GM12872 (cell line): ENCODE measurements around the gene ATXN7L1.

ENCODE experiments used
- TF ChIP-seq, protein P1 (sequence below): IDR thresholded peaks from 3 replicates; pipeline ENCODE4 v1.5.1; 2011; ENCODE audit warnings: low read depth, mild to moderate bottlenecking, low read length, moderate library complexity; ENCODE audit not compliant: insufficient read depth

Gene ATXN7L1

DNA sequence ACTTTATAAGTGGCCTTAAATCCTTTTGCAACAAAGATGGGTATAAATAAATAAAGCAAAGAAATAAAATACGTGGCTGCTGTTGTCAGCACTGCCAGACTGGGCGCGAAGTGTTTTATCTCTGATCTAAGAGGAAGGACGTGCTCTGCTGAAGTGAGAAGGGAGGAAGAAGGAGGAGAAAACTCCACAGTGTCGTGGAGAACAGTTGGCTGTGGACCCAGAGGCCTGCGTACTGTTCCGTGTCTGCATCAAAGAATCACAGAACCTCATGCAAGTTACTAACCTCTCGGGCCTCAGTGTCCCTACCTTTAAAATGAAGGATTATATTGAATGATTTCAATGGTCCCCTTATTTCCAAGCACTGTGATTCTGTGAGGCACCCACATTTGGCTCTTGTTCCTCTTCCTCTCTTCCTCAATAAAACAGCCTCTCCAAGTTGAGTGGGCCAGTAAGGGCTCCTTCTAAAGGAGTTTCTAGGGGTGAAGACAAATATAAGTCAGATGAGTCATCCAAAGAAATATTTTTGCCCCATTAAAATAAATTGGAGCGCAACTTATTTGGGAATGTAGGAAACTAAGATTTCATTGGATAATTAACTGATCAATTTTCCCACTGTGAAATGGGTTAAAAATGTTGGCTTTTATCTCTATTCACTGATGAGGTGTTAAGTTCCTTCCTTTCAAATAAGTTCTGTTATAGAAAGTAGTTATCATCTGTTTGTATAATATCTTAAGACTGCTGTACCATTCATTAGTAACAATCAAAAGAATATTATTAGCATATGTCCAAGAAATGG lies 168.2 kb downstream of the ATXN7L1 start:
- TF ChIP-seq, protein P1, sequence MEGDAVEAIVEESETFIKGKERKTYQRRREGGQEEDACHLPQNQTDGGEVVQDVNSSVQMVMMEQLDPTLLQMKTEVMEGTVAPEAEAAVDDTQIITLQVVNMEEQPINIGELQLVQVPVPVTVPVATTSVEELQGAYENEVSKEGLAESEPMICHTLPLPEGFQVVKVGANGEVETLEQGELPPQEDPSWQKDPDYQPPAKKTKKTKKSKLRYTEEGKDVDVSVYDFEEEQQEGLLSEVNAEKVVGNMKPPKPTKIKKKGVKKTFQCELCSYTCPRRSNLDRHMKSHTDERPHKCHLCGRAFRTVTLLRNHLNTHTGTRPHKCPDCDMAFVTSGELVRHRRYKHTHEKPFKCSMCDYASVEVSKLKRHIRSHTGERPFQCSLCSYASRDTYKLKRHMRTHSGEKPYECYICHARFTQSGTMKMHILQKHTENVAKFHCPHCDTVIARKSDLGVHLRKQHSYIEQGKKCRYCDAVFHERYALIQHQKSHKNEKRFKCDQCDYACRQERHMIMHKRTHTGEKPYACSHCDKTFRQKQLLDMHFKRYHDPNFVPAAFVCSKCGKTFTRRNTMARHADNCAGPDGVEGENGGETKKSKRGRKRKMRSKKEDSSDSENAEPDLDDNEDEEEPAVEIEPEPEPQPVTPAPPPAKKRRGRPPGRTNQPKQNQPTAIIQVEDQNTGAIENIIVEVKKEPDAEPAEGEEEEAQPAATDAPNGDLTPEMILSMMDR = no peak

DNA sequence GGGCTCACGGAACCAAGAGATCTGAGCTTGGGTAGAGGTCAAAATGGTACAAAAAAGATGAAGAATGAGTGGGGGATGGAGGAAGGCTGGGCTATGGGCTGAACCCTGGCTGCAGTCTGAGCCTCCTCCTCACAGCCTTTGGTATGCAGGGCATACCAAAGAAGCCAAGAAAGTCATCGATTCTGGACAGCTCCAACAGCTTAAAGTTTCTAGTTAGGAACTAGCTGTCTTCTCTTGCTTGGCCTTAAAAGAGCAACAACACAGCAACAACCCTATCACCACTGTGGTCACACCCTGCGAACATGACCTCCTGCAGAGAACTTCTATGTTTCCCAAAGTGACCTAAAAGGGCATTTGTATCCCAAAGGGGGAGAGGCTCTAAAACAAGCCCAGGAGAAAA lies 169.0 kb downstream of the ATXN7L1 start:
- TF ChIP-seq, protein P1 = no peak

DNA sequence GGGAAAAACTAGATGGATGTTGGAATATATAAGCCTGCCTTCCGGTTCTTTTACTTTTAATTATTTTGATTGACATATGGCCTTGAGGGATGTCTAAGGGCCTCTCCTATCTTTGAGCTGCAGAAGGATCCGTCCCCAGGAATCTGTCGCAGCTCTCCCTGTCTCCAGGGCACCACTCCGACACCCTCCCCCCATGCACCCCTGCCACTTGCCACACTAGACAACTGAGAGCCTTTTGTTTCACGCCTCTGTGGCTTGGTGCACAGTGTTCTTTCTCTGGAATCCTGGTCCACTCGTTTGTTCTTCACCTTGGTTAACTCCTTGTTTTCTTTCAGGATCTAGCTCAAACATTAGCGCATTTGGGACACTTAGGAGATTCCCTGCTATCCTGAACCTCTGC lies 171.0 kb downstream of the ATXN7L1 start:
- TF ChIP-seq, protein P1 = no peak

DNA sequence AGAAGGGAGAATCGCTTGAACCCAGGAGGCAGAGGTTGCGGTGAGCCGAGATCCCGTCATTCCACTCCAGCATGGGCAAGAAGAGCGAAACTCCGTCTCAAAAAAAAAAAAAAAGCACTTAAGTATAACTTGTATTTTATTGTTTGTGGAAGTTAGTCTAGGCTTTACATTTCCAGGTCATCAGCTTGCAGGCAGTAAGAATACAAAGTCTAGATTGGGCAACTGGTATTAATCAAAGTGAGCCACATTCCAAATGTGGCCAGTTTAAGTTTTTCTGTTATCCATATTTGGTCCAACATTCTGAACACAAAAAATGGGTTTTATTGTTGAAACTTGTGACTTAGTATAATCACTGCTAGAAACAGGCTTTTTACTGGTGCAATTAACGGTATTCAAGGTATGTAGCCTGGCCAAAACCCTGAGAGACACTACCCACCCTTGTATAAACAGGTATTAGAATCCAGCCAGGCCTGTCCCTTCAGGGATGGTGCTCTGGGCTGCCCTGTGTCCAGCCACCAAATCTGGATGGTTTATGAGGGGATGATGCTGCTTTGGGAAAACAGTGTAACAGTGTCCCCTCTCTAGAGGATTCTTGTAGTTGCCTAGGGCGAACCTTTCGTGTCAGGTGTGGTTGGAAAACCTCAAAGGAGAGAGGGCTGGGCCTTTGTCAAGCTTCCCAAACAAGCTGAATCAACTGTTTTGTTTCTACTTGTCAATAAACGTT lies 173.0 kb downstream of the ATXN7L1 start:
- TF ChIP-seq, protein P1 = no peak

DNA sequence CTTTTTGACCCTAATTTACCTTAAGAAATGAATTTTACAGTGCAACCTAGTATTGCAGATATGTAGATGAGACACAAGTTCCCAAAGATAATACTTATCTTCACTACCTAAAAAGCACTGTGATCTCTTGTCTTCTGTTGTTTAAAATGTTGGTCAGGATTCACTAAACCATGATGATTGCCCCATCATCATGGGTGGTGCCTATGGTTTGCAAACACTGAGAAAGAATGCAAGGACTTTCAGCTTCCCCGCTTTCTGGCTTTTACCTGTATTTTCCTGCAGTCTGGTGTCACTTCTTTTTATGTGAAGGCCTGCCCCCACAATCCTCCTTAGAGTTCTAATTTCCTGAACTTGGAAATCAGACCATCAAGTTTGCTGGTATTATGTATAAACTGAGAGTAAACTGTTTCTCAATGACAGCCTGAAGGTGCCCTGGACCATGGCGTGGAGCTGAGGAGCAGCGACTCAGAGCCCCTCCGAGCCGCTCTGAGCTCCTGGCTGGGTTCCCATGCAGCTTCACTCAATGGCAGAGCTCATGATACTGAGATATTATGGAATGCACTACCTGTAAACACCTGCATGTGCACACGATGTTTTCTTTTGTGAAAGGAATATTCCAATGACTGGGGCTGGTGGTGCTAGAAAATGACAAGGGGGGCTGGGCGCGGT lies 176.7 kb downstream of the ATXN7L1 start:
- TF ChIP-seq, protein P1 = no peak

DNA sequence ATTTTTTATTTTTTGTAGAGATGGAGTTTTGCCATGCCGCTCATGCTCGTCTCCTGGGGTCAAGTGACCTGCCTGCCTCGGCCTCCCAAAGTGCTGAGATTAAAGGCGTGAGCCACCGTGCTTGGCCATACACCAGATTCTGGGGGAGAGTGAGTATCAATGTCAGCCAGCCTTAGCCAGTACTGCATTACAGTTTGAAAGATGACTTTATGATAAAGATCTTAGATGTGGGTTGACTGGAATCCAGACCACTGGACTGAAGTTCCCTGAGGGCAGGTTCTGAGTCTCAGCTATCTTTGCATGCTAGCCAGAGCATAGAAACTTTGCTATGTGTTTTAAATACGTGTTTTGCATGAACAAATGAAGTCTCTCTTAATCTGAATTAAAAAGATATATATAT lies 177.9 kb downstream of the ATXN7L1 start:
- TF ChIP-seq, protein P1 = no peak

DNA sequence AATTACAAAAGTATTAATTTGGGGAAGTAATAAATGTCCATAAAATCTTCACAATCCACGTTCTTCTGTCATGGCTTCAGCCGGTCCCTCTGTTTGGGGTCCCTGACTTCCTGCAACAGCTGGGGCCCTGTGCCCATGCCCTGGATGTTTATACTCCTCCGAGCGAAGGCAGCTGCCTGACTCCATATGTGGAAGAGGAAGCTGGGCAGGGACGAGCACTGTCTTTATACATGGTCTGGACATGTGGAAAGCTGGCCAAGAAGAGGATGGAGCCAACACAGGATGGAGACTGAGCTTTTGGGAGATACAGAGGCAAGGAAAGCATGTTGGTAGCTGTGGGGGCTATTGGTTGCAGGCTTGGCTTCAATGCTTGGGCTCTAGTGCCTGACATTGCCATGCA lies 178.6 kb downstream of the ATXN7L1 start:
- TF ChIP-seq, protein P1 = no peak
